Epidermal melanocyte (primary cell): ENCODE results near the gene KDM4B.

Experiments used
- DNase-seq: peaks from one replicate; pipeline ENCODE4 v3.0.0; 2011; ENCODE audit warnings: low spot score; ENCODE audit not compliant: insufficient read length

The KDM4B gene

GRCh38 chr19:5103812-5104410, 135.0 kb downstream of the KDM4B start:
- DNase-seq, result no peak

GRCh38 chr19:5104871-5105351, 136.0 kb downstream of the KDM4B start:
- no peak for DNase-seq

GRCh38 chr19:5106191-5106726, 137.3 kb downstream of the KDM4B start:
- no peak for DNase-seq

GRCh38 chr19:5106971-5107370, 138.1 kb downstream of the KDM4B start:
- DNase-seq, result no peak

- no peak for DNase-seq
These were observed 138.7 kb downstream of the KDM4B start for GRCh38 chr19:5107432-5108122.

GRCh38 chr19:5108123-5108596, 139.2 kb downstream of the KDM4B start:
- no peak for DNase-seq

- no peak for DNase-seq
These were observed 140.0 kb downstream of the KDM4B start for GRCh38 chr19:5108866-5109265.

GRCh38 chr19:5109560-5109959, 140.6 kb downstream of the KDM4B start:
- DNase-seq, result no peak

GRCh38 chr19:5110546-5110945, 141.6 kb downstream of the KDM4B start:
- no peak for DNase-seq

- DNase-seq, result no peak
These were observed 142.1 kb downstream of the KDM4B start for GRCh38 chr19:5111051-5111450.

- no peak for DNase-seq
These were observed 143.3 kb downstream of the KDM4B start for GRCh38 chr19:5112175-5112574.

GRCh38 chr19:5112681-5113575, 144.0 kb downstream of the KDM4B start:
- DNase-seq, result no peak

- DNase-seq, result no peak
These were observed 145.0 kb downstream of the KDM4B start for GRCh38 chr19:5113633-5114586.

GRCh38 chr19:5114727-5115126, 145.8 kb downstream of the KDM4B start:
- DNase-seq, result no peak

- no peak for DNase-seq
These were observed 146.4 kb downstream of the KDM4B start for GRCh38 chr19:5115351-5115750.

GRCh38 chr19:5115771-5116202, 146.9 kb downstream of the KDM4B start:
- no peak for DNase-seq

GRCh38 chr19:5116292-5116691, 147.4 kb downstream of the KDM4B start:
- DNase-seq, result no peak

GRCh38 chr19:5117421-5117820, 148.5 kb downstream of the KDM4B start:
- no peak for DNase-seq

GRCh38 chr19:5118026-5118425, 149.1 kb downstream of the KDM4B start:
- DNase-seq, result no peak

GRCh38 chr19:5119297-5119998, 150.5 kb downstream of the KDM4B start:
- no peak for DNase-seq
